ENCODE results near the gene GOLGA2. TPM values are rescaled to one million over a fixed set of nuclear protein-coding genes. Genes with fewer than 3 reads are reported as not detected.

The GOLGA2 gene
- total and polyA plus RNA-seq, 4 donors, result 56.0 to 137 (median 89.7) TPM

GRCh38 chr9:128242828-128243214 is 33.0 kb downstream of the GOLGA2 start:
- ATAC-seq (ENCODE audit: insufficient read depth, low FRiP score), result no peak
- Histone ChIP-seq H3K9me3 (ENCODE audit: control insufficient read depth in 4 of 4, insufficient read depth in 3 of 4, low read length in 3 of 4) (no peaks in the 10 kb centered on the region), H3K4me3 (no peak overlapping the region), H3K9ac (ENCODE audit: insufficient read depth in 1 of 2, low read length in 2 of 2) (no peak overlapping the region), H3K36me3 (ENCODE audit: control insufficient read depth in 4 of 4, insufficient read depth in 4 of 4, low read length in 4 of 4) (peaks cover 0 to 4% (median 0%) of the 10 kb centered on the region in 4 donors), H3K4me1 (ENCODE audit: control insufficient read depth in 5 of 5, insufficient read depth in 5 of 5, low read length in 5 of 5) (peaks cover 0 to 46% (median 12%) of the 10 kb centered on the region in 5 donors), H3K27ac (ENCODE audit: low read depth in 1 of 2, low read length in 1 of 2) (peak overlapping the region in 1 of 2 donors; percentile 39), H3K27me3 (ENCODE audit: control insufficient read depth in 3 of 3, insufficient read depth in 3 of 3, low read length in 2 of 3) (no peaks in the 10 kb centered on the region)
- TF ChIP-seq, protein P1, sequence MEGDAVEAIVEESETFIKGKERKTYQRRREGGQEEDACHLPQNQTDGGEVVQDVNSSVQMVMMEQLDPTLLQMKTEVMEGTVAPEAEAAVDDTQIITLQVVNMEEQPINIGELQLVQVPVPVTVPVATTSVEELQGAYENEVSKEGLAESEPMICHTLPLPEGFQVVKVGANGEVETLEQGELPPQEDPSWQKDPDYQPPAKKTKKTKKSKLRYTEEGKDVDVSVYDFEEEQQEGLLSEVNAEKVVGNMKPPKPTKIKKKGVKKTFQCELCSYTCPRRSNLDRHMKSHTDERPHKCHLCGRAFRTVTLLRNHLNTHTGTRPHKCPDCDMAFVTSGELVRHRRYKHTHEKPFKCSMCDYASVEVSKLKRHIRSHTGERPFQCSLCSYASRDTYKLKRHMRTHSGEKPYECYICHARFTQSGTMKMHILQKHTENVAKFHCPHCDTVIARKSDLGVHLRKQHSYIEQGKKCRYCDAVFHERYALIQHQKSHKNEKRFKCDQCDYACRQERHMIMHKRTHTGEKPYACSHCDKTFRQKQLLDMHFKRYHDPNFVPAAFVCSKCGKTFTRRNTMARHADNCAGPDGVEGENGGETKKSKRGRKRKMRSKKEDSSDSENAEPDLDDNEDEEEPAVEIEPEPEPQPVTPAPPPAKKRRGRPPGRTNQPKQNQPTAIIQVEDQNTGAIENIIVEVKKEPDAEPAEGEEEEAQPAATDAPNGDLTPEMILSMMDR (IDR thresholded peaks at IDR 0.05; ENCODE audit: control extremely low read depth, extremely low read depth), result no peak
- WGBS, 2 donors, result 34 to 43% methylated on average over 7 of the region's 7 CpGs
- no peak for DNase-seq

DNA sequence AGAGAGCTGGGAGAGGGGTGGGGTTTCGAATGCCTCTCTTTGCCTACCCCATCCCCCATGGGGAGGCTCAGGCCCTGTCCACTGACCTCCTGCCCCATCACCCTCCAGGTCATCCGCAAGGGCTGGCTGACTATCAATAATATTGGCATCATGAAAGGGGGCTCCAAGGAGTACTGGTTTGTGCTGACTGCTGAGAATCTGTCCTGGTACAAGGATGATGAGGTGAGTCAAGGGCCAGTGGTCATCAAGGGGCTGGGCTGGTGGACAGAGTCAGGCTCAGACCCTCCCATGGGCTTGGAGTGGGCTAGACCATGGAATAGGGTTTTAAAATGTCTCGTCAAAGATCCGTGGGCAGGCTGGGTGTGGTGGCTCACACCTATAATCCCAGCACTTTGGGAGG is 33.7 kb downstream of the GOLGA2 start:
- Histone ChIP-seq H3K36me3 (ENCODE audit: control insufficient read depth in 4 of 4, insufficient read depth in 4 of 4, low read length in 4 of 4) (peaks cover 0 to 2% (median 0%) of the 10 kb centered on the region in 4 donors), H3K4me1 (ENCODE audit: control insufficient read depth in 5 of 5, insufficient read depth in 5 of 5, low read length in 5 of 5) (peaks cover 0 to 46% (median 12%) of the 10 kb centered on the region in 5 donors), H3K4me3 (no peak overlapping the region), H3K9ac (ENCODE audit: insufficient read depth in 1 of 2, low read length in 2 of 2) (no peak overlapping the region), H3K27ac (ENCODE audit: low read depth in 1 of 2, low read length in 1 of 2) (no peak overlapping the region), H3K9me3 (ENCODE audit: control insufficient read depth in 4 of 4, insufficient read depth in 3 of 4, low read length in 3 of 4) (no peaks in the 10 kb centered on the region), H3K27me3 (ENCODE audit: control insufficient read depth in 3 of 3, insufficient read depth in 3 of 3, low read length in 2 of 3) (no peaks in the 10 kb centered on the region)
- TF ChIP-seq, protein P1 (IDR thresholded peaks at IDR 0.05; ENCODE audit: control extremely low read depth, extremely low read depth), result no peak
- DNase-seq, result no peak
- no peak for ATAC-seq (ENCODE audit: insufficient read depth, low FRiP score)
- WGBS, 2 donors, result 88 to 95% methylated on average over 4 of the region's 4 CpGs

GRCh38 chr9:128233817-128234406 is 41.9 kb downstream of the GOLGA2 start:
- Histone ChIP-seq H3K27me3 (ENCODE audit: control insufficient read depth in 3 of 3, insufficient read depth in 3 of 3, low read length in 2 of 3) (no peaks in the 10 kb centered on the region), H3K9ac (ENCODE audit: insufficient read depth in 1 of 2, low read length in 2 of 2) (no peak overlapping the region), H3K4me3 (no peak overlapping the region), H3K9me3 (ENCODE audit: control insufficient read depth in 4 of 4, insufficient read depth in 3 of 4, low read length in 3 of 4) (no peaks in the 10 kb centered on the region), H3K36me3 (ENCODE audit: control insufficient read depth in 4 of 4, insufficient read depth in 4 of 4, low read length in 4 of 4) (peaks cover 0 to 2% (median under 1%) of the 10 kb centered on the region in 4 donors), H3K4me1 (ENCODE audit: control insufficient read depth in 5 of 5, insufficient read depth in 5 of 5, low read length in 5 of 5) (no peaks in the 10 kb centered on the region), H3K27ac (ENCODE audit: low read depth in 1 of 2, low read length in 1 of 2) (no peak overlapping the region)
- DNase-seq (no peak), ATAC-seq (ENCODE audit: insufficient read depth, low FRiP score) (no peak)
- TF ChIP-seq, protein P1 (IDR thresholded peaks at IDR 0.05; ENCODE audit: control extremely low read depth, extremely low read depth), result no peak
- WGBS, 2 donors, result 85 to 89% methylated on average over 24 to 28 of the region's 28 CpGs

Data from lung (tissue), 12 donors.